Activated CD4-positive, alpha-beta T cell treated with anti-CD3 and anti-CD28 coated beads, Interleukin-2, amount 50 U/mL, for 4 hours (primary cell): ENCODE results near the gene ADCYAP1R1.

Source experiments
- DNase-seq, 2 experiments: peaks; one replicate each; pipeline ENCODE4 v3.0.0-alpha.2; 2020

Gene ADCYAP1R1

DNA sequence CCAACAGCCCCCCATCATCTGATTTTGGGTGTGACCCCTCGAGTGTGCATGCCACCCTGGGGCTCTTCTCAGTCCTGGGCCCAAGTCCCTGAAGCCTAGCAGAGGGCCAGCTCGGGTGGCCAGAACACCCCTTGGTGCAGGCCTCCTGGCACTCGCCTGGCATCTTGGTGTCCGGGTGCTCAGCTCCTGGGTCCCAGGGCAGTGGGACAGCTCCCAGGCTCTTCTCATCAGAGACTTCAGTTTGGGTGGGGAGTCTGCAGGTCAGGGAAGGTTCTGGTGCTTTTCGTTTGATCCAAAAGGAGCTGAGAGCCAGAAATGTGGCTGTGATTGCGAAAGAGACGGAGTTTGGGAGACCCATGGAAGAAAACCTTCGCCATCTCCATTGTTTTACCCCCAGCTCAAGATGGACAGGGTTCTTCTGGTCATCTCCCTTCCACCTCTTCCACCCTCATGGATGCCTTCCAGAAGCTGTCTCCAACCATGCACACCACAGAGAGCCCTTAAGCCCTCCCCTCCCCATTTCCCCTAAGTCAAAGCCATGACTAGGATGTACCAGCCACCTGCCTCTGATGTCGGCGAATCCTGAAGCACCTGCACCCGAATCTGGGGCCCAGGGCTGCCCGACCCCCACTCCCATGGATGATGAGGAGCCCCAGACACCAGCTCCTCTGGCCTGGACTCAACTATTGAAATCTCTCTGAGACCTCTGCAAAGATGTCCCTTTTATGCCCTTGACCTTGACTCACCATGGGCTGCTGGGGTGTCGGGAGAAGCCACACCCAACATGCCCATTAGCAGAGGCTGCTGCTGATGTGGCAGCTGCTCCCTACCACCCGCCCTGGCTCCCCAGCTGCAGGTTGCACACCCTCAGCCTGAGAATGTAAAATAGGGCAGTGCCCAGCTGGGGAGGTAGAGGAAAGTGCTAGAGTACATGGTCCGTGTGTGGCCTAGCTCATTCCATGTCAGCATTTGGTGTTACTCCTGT is 55.3 kb downstream of the ADCYAP1R1 start:
- DNase-seq = no peak

DNA sequence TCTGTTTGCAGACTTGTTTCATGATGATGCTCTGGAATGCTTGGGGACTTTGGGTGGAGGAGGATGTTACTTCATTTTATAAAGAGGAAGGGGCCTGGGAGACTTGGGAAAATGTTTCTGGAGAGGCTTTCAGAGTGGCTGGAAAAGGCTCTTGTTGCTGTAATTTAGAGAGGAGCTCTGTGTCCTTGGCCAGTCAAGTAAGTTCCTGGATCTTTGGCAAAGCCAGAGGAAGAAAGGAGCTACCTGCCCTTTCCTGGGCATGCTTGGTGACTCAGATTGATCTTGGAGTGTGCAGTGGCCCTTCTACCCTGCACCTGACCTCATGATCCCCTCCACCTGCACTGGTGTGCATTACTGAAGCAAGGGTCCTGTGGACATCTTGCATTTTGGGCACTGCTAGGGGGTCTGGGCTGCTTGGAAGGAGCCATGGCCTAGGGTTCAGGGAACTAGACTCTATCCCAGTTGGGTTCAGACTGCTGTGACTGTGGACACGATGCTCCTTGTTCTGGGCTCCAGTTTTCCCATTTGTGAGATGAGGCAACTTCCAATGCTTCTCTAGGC is 56.1 kb downstream of the ADCYAP1R1 start:
- DNase-seq = no peak

DNA sequence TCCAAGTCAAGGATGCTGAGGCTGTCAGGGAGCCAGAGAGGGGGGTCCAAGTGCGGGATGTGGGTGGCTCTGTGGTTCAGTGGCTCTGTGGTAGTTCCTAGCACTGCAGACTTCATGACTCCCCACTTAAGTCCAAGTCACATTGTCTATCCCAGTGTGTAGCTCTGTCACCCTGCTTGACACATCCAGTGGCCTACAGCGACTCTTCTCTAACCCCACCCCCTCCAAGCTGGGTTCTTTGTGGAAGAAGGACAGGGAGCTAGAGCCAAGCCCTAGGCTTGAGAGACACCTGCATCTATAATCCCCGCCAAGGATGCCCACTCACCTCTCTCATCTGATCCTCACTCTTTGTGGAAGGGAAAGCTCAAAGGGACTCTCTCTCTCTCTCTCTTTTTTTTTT is 57.6 kb downstream of the ADCYAP1R1 start:
- no peak for DNase-seq

DNA sequence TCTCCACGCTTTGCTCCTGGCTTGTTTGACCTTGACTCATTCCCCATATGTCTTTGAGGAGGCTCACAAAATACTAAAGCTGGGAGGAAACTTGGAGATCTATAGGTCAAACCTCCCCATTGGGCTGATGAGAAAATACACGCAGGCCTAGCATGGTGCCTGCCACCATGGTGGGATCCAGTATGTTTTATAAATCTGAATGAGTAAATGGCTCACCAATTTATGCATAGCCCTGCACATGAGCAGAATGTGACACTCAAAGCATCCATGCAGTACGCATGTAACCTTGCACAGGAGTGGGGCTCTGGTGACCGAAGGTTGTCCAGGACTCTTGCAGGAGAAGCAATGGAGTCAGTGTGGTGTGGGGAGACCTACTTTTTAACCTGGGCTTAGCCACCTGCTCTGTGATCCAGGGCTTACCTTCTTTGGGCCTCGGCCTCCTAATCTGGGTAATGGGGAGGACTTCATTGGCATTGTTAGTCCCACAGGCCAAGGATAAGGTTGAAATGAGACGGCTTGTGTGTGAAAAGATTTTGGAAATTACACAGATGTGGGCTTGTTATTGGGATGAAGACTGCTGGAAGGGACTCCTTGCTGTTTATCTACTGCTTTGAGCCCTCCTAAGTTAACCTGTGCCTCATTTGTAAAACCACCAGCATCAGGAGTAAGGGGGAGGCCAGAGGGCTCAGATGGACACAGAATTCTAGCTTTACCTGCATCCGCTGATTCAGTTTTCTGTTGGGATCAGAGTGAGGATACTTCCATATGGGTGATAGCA is 58.4 kb downstream of the ADCYAP1R1 start:
- DNase-seq = no peak

DNA sequence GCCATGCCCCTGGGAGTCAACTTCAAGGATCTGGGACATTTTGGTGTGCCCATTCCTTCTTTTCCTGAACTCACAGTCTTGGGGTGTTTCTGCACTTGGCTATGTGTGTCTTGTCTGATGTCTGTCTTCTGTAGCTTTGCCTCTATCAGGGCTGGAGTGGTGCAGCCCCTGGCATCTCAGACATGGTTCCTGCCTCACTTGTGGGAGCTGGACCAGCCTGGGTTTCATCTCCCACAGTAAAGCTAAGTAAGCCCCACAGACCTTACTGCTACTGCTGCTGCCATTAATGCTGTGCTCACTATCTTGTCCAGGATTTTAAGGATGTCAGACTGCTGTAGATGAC is 59.0 kb downstream of the ADCYAP1R1 start:
- DNase-seq = no peak

DNA sequence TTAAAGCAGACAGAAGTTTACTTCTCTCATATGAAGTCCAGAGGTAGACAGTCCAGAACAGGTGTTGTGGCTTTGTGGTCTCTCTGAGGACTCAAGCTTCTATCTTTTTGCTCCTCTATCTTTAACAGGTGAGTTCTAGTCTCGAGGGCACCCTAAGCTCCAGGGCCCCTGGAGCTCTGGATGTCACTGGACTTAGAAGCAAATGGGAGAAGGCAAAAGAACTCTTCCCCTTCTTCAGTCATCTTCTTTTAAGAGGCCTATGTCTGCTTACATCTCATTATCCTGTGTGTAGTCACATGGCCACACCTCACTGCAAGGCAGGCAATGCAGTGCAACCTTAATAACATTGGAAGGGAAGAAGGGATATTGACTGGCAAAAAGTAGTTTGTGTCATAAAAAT is 61.6 kb downstream of the ADCYAP1R1 start:
- DNase-seq = no peak

DNA sequence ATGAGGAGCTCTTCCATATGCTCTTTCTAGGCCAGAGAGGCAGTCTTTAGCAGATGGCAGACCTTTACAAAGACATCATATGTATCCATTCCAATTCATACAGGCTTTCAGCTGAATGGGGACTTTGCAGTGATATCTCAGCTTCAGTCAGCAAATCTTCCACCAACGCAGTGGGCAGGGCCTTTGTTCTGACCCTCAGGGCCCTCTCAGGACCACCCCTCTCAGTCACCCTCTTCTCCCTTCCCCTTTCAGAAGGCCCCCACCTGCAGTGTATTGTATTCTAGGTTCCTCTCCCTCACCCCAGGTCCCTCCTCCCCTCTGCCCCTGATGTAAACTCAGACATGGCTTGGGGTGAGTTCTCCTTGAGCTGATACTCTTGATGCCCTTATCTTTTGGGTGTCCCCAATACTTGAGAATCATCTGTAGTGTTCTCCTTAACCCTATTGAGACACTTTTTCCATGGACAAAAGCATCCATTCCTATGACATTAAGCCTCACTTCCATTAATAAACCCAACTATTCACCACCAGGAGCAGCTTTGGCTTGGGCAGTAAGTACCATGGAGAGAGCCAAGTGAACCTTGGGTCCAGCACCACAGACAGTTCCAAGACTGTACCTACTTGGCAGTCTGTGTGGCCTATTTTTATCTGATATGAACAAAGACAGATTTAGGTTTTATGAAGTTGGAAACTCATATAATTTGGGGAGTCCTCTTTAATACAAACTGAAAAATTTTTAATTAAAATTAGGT is 62.7 kb downstream of the ADCYAP1R1 start:
- no peak for DNase-seq

DNA sequence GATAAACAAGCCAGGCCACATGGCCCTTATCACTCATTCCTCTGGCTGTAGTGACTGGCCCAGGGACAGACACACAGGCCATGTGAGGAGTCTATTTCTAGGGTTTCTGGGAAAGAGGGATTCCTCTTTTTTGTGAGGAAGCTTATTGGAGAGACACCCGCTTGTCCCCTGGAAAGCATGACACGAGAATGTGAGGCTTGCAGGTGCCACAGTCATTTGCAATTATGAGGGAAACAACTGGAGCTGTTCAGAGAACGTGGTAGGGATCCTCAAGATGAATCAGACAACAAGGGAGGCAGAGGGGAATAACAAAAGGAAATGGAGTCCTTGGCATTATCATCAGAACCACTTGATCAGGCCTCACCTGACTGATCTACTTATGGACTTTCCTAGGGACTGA is 64.5 kb downstream of the ADCYAP1R1 start:
- no peak for DNase-seq

DNA sequence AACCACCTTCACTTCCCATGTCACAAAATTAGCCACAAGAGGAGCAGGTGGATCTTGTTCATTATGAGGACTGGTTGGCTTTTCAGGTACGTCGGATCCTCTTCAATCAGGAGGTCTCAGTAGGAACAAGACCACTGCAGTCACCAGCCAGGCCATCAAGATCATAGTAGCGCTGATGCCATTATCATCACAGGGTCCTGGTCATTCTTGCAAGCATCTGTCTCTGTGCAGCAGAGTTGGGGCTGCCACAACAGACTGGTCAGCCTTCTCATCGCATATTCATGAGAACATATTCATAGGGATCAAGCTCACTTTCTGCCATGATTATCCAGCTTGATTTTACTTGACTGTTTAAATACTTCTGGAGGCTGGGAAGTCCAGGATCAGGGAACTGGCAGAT is 67.1 kb downstream of the ADCYAP1R1 start:
- no peak for DNase-seq

DNA sequence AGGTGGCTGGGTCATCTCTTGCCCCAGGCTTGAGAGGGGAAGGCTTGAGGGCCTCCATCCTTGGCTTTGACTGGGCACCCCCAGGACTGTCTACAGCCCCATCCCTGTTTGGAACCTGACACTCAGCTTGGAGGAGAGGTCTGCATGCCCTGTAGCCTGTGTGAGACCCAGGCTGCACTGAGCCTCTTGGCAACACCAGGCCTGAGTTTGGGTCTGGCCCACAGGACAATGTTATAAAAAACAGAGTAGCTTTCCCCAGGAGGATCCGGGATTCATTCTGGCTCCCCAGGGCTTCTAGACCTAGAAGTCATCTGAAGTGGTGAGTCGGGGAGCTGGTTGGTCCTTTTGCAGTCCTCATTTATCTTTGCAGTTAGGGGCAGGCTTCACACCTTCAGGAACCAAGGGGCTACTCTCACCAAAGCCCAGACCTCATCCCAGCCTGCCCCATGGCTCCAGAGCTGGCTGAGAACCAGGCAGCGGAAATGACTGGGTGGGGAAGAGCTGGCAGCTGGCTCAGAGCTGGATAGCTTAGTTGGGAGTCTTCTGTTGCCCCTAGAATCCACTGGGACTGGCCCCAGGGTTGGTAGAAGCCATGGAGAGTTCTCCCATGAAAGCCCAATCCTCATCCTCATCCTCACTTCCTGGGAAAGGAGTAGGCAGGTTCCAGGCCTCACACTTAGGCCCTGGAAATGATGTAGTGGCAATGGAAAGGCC is 68.8 kb downstream of the ADCYAP1R1 start:
- no peak for DNase-seq

DNA sequence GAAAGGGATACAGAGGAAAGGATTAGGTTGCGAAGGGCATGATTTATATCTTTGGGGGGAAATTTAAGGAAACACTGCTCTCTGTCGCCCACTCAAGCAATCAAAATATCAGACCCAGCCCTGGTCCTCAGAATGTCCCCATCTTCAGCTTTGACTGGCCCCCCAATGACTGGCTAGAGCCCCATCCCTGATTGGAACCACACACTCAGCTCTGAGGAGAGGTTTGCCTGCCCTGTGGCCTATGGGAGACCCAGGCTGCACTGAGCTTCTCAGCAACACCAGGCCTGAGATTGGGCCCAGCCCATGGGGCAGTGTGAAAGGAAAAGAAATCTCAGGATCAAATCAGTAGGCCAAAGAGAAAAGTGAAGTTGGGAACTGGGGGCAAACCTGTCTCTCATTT is 69.5 kb downstream of the ADCYAP1R1 start:
- DNase-seq = no peak

DNA sequence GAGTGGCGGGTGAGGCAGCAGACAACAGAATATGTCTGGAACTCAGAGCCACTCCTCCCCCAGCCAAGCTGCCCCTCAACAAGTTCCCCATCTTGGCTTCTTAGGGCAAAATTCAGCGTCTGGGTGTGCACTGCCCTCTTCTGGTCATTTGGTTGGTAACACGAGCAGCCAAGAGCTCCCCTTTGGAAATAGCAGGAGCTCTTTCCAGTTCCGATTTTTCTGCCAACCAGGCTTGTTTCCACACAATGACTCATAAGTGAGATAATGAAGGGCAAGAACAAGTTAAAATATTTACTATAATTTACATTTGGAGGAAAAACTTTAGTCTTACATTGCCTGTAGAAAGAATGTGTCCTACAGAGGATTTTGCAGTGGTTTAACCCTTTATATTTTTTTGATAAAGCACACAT is 70.5 kb downstream of the ADCYAP1R1 start:
- no peak for DNase-seq

DNA sequence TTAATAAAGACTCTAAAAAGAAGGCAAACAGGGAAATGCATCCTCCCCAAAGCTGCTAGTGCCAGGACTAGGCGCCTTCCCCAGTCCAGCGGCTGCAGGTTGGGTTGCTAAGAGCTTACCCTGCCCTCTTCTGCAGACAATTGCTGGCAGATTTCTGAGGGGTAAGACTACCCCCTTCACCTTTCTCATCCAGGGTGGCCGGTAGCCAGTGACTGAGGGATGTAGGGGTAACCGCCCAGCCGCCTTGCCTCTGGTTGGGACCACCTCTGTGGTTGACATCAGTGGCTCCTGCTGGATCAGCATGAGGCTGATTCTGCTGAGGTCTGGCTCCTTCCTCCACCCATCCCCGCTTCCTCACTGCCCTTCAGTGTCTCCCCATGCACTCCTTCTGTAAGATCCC is 71.2 kb downstream of the ADCYAP1R1 start:
- no peak for DNase-seq

DNA sequence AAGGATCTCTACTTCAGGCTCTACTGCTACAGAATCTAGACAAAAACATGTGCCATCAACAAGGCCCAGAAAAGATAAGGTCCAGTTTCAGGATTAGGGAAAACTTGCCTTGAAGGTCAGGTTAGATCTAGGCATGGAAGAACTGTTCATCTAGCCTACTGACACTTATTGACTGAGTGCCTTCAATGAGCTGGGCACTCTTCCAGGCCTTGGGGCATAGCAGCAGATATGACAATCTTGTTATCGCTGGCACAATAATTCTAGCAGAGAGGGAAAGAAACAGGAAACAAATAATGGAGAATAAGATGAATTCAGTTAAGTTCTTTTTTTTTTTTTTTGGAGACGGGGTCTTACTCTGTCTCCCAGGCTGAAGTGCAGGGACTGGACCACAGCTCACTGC is 71.6 kb downstream of the ADCYAP1R1 start:
- DNase-seq = no peak

DNA sequence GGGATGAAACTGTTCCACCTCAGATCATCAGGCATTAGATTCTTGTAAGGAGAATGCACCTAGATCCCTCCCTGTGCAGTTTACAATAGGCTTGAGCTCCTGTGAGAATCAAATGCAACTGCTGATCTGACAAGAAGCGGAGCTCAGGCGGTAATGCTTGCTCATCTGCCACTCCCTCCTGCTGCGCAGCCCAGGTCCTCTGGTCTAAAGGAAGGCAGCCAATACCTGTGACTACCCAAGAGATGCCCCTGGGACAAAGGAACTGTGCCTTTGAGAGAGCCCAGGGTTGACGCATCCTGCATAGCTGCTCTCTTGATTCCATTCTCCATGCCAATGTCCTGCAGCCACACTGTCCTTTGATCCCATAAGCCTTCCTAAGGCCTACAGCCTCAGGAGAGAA is 73.1 kb downstream of the ADCYAP1R1 start:
- DNase-seq = no peak

DNA sequence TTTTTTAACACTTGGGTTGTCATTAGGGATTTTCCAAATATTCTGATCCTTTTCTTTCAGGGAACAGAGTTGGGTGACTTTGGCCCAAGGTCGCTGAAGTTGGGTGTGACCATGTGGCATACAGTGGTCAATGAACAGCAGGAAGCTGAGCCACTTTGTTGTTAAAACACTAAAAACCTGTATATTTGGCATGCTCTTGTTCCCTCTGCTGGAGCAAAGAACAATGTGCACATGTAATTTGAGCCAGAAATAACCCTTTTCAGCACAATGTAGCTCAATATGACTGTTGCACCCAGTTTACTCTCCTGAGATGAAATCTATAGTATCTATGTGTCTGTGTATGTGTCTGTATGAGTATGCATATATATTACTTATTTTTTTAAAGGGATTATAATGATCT is 74.9 kb downstream of the ADCYAP1R1 start:
- DNase-seq = no peak

DNA sequence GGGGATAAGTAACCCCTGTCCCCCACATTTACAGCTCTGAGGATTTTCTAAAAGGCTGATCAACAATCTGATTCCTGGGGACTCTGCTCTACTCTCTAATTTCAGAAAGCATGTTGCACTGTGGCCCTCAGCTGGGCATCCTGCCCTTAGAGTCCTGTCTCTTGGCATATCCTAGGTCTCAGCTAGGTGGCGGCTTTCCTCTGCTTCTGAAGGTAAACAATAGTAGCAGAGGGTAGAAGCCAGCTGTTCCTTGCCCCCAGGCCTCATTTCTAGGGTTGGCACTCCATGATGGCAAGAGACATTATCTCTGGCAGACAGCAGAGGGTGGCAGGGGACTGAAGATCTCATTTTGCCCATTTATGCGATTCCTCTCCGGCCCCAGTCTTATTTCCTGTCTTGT is 77.0 kb downstream of the ADCYAP1R1 start:
- DNase-seq = no peak

DNA sequence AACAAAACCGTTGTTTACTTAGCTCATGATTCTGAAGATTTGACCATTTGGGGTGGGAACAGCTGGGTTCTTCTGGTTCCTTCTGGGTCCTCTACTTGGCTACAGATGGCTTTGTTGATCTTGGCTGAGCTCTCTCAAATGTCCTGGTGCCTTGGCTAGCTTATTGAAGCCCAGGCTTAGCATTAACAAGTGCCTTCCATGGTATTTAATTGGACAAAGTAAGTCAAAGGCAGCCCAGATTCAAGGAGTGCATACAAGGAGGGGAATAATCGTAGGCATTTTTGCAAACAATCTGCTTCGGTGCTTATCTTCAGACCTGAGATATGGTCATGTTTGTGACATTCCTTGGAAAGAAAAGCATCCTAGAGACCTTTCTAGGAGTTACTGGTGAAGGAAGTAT is 81.4 kb downstream of the ADCYAP1R1 start:
- no peak for DNase-seq

DNA sequence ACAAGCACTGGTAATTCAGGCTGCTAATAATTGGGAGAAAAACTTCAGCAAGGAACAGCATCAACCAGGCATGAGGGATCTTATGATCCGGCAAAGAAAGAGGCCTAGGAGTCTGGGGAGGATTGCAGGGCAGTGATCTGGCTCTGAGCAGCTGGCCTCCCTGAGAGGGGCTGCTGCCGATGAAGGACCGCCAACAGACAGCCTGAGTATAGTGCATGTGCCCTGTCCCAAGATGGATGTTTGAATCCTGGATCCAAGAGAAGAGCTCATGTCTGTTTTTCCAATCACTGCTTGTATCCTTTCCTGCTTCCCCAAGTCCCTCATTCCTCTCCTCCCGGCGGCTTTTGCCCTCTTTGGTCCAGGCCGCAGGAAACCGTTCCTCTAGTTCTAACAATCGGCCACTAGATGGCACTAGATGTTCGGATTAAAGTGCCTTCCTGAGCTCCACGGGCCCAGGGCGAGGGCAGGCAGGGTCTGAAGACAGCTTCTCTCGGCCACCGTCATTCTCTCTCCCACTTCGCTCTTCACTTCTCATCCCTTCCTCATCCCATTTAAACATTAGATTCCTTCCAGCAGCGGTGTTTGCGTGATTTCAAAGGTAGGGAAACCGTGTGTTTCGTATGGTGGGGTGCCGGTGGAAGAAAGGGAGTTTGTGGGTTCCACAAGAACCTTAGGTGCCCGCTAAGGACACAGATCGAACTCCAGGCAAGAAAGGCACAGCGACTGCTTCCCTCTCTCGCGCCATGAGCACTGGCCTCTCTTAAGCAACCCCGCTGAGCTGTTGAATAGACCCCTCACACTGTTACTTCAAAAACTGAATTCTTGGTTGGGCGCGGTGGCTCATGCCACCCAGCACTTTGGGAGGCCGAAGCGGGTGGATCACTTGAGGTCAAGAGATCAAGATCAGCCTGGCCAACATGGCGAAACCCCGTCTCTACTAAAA is 82.4 kb downstream of the ADCYAP1R1 start:
- peak in 1 of 2 experiments; percentile 12 for DNase-seq

DNA sequence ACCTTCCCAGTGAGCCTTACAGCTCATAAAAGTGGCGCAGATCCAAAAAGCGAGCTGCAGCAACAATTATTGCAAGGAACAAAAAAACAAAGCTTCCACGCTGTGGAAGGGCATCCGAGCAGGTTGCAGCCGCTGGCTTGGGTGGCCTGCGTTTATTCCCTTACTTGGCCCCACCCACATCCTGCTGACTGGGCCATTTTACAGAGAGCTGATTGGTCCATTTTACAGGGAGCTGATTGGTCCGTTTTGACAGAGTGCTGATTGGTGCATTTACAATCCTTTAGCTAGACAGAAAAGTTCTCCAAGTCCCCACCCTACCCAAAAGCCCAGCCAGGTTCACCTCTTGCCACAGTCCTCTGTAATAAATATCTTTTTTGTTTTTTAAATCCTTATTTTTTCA is 85.1 kb downstream of the ADCYAP1R1 start:
- no peak for DNase-seq

DNA sequence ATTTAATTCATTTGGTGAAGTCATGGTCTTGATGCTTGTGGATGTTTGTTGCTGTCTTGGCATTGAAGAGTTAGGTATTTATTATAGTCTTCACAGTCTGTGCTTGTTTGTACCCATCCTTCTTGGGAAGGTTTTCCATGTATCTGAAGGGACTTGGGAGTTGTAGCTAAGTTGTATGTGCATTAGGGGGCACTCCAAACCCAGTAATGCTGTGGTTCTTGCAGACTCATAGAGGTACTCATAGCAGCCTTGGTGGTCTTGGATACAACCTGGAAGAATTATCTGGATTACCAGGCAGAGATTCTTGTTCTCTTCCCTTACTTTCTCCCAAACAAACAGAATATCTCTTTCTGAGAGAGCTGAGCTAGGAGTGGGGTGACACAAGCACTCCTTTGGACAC is 93.2 kb downstream of the ADCYAP1R1 start:
- no peak for DNase-seq
